ENCODE results near the gene TSHZ2.

Gene TSHZ2

DNA sequence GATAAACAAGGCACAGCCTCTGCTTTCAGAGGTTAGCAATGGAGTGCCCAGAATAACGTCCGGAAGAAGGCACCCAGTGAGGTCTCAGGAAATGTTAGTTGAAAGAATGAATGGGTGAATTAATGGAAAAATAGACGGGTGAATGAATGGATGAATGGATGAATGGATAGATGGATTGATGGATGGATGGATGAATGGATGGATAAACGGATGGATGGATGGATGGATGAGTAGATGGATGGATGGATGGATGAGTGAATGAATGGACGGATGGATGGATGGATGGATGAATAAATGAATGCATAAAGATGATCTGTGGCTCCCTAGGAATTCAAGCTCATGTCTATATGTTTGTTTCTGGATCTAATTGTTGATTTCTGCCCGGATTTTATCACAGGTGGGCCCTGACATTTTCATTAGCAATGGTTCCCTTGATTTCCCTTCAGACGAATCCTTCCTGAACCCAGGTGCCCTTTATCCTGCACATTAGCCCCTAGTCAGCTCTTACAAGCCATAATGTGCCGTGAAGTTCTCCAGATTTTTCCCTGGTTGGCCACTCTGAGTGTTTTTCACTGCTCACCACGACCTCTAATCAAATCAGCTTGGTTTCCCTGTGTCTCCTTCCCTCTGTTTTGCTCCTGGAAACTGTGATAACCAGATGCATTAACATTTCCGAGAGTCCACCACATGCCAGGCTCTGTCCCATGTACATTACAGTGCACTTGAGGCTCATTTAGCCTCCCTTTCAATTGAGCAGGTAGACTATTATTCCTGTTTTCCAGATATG is 22.2 kb downstream of the TSHZ2 start:
- DNase-seq (ENCODE audit: low spot score) = peak; percentile 93

DNA sequence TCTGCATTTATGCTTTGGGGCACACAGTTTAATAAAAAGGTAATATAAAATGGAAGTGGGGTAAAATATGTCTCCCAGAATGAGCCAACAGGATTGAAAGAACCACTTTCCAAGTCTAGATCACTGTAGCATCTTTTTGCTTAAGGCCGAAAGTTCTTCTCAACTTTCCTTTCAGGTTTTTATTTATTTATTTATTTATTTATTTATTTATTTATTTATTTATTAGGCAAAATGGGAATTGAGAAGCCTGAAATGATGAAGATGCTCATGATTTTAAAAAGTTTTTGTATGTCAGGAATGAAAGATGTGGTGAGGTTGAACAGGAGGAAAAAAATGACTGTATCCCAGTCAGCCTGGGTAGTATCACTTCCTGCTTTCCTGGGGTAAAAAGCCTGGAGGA is 24.0 kb downstream of the TSHZ2 start:
- DNase-seq (ENCODE audit: low spot score) = no peak

- peak; percentile 55 for DNase-seq (ENCODE audit: low spot score)
Observed at GRCh38 chr20:52996658-52997057, 24.5 kb downstream of the TSHZ2 start.

DNA sequence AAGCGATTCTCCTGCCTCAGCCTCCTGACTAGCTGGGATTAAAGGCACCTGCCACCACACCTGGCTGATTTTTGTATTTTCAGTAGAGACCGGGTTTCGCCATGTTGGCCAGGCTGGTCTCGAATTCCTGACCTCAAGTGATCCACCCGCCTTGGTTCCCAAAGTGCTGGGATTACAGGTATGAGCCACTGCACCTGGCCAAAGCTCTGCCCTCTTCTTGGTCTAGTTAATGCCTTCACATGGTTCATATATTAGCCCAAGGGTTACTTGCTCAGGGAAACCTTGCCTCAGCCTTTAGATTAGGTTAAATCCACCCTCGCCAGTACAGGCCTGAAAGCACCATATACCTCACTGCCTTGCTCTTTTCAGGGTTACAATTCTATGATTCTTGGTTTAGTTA is 26.1 kb downstream of the TSHZ2 start:
- no peak for DNase-seq (ENCODE audit: low spot score)

DNA sequence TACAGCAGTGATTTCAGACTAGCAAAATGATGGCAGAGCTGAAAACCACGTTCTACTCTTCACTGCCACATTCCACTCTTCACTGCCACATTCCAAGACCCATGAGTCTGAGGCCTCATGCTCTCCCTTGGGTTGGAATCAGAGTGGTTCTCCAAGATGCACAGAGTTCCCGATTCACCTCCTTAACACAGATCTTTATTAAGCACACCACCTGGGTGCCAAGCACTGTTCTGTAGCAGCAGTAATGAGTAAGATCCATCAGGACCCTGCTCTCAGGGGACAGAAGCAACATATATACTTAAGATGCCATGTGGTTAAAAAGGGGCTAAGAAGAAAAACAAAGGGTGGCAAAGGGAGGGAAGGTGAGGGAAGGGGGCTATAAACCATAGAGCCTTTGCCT is 26.9 kb downstream of the TSHZ2 start:
- no peak for DNase-seq (ENCODE audit: low spot score)

GRCh38 chr20:53001498-53002301 is 29.5 kb downstream of the TSHZ2 start:
- DNase-seq (ENCODE audit: low spot score) = no peak

- no peak for DNase-seq (ENCODE audit: low spot score)
Observed at GRCh38 chr20:53002786-53003185, 30.6 kb downstream of the TSHZ2 start.

DNA sequence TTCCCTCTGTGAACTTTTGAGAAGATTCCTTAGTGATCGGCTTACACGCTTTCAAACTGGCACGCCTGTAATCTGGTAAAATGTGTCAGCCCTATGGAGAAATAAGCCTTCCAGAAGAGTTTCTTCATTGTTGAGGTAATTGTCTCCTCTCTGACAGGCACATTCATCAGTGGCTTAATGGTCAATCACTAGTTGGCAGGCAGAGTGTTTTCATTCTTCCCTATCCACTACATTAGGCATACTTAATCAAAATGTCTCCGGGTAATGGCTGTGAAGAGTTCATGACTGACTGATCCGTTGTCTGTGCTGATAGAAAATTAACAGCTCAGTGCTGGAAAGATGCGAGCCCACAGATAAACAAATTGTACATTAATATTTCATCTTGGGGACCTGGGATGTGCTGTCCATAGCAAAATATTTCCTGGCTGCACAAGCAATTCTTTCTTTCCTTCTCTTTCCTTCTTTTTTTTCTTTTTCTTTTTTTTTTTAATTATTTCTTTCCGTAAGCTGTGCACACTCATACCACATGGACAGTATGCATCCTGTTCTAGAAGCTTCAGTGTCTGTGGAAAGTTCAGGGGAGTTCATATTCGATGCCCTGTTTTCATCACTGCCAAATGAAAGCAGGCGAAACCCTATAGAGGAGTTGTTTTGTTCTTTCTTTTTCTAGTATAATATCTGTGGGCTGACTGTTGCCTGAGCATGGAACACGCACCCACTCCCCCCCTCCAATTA is 31.4 kb downstream of the TSHZ2 start:
- peak; percentile 38 for DNase-seq (ENCODE audit: low spot score)

DNA sequence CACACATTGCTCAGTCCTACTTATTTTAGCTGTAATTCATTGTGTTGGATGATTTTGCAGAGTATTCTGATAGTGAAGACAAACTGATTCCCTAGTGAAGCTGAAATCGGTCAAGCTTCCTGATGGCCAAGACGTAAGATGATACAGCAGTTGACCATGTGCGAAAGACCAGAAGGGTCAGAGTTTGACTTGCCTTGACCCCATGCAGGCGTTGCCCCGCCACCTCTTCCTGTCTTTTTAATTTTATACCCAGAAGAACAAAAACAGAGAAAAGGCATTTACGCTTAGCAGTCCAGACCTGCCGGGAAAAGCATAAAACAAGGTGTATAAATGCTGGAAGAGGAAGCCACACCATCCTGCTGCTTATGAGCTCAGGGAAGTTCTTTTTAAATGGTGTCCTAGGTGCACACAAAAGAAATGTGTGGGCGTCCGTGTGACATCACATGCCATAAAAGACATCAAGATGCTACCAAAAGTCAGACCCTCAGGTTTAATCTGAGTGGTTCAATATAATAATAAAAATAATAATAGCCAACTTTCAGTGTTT is 32.2 kb downstream of the TSHZ2 start:
- DNase-seq (ENCODE audit: low spot score) = no peak

GRCh38 chr20:53009979-53010735 is 38.0 kb downstream of the TSHZ2 start:
- no peak for DNase-seq (ENCODE audit: low spot score)

GRCh38 chr20:53011640-53012039 is 39.5 kb downstream of the TSHZ2 start:
- DNase-seq (ENCODE audit: low spot score) = no peak

DNA sequence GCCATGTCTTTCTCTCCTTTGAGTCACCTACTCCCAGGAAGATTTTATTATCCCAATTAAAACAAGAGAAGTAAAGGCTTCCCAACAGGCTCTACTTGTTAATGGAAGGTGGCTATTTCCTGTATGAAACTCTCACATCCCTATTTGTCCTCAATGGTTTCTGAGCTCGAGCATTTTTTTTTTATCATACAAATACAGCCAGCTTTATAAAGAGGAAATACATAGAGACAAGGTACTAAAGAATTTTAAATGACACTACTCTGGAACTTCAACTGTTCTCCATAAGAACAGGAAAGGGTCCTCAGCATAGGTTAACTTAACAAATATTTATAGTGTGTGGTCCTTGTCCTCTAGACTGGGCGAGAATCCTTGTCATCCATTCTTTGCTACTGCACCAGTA is 41.0 kb downstream of the TSHZ2 start:
- no peak for DNase-seq (ENCODE audit: low spot score)

GRCh38 chr20:53013847-53014246 is 41.7 kb downstream of the TSHZ2 start:
- DNase-seq (ENCODE audit: low spot score) = no peak

GRCh38 chr20:53016071-53016470 is 43.9 kb downstream of the TSHZ2 start:
- DNase-seq (ENCODE audit: low spot score) = no peak

GRCh38 chr20:53016534-53017042 is 44.4 kb downstream of the TSHZ2 start:
- DNase-seq (ENCODE audit: low spot score) = no peak

GRCh38 chr20:53017206-53017605 is 45.0 kb downstream of the TSHZ2 start:
- no peak for DNase-seq (ENCODE audit: low spot score)

GRCh38 chr20:53019464-53019863 is 47.3 kb downstream of the TSHZ2 start:
- DNase-seq (ENCODE audit: low spot score) = no peak

- DNase-seq (ENCODE audit: low spot score) = no peak
Observed at GRCh38 chr20:53020376-53020775, 48.2 kb downstream of the TSHZ2 start.

DNA sequence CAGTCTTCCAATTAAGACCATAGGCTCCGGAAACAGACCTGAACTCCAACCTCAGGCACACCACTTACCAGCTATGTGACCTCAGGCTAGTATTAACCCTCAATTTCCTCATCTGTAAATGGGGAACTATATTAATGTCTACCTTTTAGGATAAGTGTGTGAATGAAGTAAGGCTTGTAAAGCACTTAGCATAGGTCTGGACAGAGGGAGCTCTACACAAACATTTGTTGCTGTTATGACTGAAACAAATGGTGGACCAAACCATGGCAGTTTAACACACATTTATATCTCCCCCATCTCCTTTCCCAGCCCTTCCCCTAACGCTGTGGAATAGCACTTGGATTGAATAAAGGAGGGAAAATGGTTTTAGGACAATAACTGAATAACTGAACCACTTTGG is 48.7 kb downstream of the TSHZ2 start:
- DNase-seq (ENCODE audit: low spot score) = no peak

DNA sequence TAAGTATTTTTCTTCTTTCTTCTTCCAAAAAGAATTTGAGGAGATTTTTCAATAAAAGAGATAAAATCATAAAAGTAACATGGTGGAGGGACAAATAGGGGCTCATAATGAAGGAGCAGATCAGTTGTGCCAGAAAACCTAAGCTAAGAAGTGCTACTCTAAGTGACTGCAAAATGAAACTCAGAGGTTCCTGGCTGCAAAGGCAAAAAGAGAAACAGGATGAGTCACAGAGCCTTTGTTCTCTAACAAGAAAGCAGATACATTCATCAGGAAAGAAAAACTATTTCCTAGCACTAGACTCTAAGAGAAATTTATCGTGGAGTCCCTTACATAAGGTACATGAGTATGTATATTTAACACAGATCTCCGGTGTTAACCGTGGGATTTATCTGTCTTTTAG is 49.8 kb downstream of the TSHZ2 start:
- no peak for DNase-seq (ENCODE audit: low spot score)
